Astrocyte of the hippocampus (primary cell): ENCODE data around the gene KCNN1.
"Not testable (repeated sequence)": the region's sequence is repeated elsewhere in the genome, so short reads cannot be mapped to it uniquely, and the experiment has no call there.

ENCODE experiments used
- DNase-seq: peaks from one replicate; pipeline ENCODE4 v3.0.0; 2011; ENCODE audit warnings: low read depth, low spot score

KCNN1 gene

DNA sequence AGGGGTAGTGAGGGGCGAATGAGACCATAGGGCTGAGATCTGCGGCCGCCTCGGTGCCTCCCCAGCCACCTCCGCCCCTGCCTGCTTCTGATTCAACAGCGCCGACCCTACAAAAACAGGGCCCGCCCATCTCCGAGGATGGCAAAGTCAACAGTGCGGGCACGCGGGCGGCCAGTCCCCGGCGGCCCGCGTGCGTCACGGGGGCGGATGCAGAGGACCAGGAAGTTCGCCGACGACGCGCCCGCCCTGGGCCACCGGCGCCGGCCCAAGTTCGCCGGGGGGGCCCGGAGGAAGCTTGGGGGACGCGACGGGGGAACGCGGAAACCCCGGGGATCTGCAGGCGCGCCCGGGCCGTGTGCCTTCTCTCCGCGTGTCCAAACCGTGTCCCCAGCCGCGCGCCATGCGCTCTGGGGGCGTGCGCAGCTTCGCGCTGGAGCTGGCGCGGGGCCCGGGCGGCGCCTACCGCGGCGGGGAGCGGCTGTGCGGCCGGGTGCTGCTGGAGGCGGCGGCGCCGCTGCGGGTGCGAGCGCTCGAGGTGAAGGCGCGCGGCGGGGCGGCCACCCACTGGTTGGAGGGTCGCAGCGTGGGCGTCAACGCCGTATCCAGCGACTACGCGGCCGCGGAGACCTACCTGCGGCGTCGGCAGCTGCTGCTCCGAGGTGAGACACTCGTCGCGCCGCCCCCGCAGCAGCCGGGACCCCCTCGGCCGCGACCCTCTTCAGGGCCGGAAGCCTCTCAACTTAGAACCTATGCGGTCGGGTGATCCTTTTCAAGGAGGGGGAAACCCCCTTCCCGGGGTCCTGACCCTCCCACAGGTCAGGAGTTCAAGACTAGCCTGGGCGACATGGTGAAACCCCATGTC, 34.2 kb downstream of the KCNN1 start:
- DNase-seq = peak; percentile 91

DNA sequence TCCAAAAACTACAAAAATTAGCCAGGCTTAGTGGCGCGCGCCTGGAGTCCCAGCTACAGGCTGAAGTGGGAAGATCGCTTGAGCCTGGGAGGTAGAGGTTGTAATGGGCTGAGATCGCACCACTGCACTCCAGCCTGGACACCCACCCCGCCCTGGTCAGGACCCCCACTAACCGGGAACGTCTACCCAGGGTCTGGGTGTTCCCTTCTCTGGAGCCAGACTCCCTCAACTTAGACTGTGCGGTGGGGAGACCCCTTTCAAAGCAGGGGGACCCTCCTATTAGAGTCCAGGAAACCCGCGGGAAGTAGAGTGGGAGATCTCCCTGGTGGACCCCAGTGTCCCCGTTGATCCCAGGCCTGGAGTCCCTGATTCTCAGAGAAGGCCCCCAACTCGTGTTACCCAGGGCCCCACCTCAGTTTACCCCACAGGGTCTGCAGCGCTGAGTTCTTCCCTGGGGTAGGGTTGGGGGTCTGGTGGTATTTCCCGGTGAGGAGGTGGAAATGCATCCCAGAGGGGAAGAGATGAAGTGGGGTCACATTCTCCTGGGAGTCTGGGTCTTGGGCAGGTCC, 35.0 kb downstream of the KCNN1 start:
- DNase-seq = no peak

DNA sequence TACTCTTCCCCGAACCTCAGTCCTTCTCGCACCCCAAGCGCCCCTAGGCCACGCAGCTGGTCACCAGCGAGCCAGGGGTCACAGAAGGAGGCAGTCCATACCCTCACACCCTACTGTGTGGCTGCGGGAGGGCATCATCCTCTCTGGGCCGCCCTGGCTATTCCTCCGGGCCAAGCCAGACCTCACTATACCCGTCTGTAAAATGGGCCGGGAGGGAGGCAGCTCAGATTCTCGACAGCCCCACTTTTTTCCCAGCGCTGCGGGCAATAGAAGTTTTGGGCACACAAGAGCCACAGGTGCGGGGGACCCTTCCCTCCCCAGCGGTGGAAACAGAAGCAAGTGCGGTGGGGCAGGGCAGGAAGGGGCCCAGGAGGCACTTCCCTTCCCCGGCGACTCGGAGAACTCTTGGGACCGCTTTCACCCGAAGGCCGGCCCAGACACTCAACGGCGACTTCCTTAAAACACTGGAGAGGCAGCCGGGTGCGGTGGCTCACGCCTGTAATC, 35.5 kb downstream of the KCNN1 start:
- DNase-seq = no peak

GRCh38 chr19:18005750-18006149, 38.8 kb downstream of the KCNN1 start:
- DNase-seq = not testable (repeated sequence)

DNA sequence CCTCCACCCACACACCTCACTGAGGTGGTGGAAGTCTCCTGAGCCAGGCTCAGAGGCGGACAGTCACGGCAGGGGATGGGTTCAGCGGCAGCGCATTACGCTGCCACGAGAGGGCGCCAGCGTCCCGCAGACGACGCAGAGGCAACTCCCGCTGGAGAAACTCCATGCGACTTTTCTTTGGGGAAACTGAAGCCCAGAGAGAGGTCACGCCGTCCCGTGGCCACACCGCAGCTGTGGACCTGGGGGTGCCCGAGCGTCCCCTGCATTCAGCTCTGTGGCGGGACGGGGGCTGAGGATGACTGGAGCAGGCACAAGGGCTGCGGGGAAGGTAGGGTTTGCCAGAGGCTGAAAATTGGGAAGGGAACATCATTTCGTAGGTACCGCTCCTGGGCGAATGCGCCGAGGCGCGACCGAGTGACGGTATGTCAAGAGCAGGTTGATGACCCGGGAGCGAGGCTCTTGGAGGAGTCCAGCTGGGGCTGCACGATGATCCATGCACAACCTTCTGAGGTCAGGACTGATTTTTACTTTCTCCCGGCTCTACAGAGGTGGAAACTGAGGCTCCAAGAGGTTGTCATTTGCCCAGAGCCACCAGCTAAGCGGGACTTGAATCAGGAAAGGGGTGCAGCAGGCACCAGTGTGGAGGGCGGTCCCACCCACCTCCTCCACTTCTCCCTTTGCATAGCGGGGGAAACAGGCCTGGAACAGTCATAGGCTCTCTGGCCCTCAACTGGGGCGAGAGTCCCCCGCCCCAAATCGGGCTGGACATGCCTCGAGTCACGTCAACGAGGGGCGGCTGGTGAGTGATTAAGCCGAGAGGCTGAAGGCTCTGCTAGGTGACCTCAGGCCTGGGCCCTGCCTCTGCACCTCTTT, 40.4 kb downstream of the KCNN1 start:
- peak; percentile 92 for DNase-seq

DNA sequence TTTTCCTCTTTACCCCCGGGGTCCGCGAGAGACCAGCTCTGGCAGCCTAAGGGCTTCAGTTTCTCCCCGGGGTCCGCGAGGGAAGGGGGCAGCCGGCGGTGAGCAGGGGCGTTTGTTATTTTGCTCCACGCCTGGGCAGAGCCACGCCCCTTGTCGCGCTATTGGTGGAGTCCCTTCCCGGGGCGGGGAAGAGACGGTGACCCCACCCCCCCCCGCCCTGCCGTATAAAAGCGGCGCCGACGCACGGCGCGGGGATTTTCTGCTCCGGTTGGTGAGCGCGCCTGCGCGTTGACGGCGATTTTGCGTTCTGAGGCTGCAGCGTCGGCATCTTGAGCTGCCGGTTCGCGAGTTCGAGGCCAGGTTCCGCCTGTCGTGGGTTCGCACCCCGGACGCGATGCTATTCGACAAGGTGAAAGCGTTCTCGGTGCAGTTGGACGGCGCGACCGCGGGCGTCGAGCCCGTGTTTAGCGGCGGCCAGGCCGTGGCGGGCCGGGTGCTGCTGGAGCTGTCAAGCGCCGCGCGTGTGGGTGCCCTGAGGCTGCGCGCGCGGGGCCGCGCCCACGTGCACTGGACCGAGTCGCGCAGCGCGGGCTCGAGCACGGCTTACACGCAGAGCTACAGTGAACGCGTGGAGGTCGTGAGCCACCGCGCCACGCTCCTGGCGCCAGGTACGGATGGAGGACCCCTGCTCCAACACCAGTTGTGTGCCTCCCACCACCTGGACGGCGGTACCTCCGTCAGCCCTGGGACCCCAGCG, 41.2 kb downstream of the KCNN1 start, which contains the start of gene ARRDC2:
Gene ARRDC2 (plus strand): TSS at position 254 of the 757 bp plus-strand sequence. CDS start 141 bp downstream, at position 395.
- DNase-seq = peak; percentile 97

DNA sequence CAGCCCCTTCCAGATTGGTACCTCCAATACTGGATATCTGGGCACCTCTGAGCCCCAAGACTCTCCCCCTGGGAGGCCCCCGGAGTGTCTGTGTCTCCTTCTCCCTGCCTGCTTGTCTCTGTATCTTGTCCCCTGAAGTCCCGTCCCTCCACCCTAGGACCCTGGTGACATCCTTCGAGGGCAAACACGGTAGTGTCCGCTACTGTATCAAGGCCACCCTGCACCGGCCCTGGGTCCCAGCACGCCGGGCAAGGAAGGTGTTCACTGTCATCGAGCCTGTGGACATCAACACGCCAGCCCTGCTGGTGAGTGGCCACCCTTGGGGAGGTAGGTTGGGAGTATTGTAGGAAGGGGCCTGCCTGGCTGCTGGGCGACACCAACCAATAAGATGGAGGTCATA, 41.9 kb downstream of the KCNN1 start:
- DNase-seq = no peak

DNA sequence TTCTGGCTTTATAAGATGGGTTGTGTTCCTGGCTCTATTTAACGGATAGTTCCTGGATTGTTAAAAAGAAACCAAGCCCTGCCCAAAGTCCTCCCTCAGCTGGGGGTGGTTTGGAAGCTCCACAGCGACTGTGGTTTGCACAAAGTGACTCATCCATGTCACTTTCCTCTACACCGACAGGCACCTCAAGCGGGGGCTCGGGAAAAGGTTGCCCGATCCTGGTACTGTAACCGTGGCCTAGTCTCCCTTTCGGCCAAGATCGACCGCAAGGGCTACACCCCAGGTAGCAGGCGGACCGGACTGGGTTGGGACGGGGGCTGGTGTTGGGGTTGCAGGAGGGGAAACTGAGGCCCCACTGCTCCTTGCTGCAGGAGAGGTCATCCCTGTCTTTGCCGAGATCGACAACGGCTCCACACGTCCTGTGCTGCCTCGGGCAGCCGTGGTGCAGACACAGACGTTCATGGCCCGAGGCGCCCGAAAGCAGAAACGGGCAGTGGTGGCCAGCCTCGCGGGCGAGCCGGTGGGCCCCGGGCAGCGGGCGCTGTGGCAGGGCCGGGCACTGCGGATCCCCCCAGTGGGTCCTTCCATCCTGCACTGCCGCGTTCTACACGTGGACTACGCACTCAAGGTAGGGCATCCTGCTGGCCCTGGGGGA, 42.6 kb downstream of the KCNN1 start:
- peak; percentile 49 for DNase-seq

DNA sequence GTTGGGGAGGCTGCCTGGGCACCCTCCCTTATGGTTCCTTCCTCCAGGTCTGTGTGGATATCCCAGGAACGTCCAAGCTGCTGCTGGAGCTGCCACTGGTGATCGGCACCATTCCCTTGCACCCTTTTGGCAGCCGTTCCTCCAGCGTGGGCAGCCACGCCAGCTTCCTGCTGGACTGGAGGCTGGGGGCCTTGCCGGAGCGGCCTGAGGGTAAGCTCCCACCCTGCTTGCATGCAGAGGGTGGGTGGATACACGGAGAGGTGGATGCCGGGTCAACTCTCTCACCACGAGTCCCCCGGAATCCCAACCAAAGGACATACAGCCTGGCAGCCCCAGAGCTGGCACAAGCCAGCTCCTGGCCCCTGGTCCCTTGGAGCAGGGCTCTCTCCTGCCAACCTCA, 43.2 kb downstream of the KCNN1 start:
- DNase-seq = no peak

- peak; percentile 60 for DNase-seq
These were observed 46.6 kb downstream of the KCNN1 start for GRCh38 chr19:18013210-18014111.

DNA sequence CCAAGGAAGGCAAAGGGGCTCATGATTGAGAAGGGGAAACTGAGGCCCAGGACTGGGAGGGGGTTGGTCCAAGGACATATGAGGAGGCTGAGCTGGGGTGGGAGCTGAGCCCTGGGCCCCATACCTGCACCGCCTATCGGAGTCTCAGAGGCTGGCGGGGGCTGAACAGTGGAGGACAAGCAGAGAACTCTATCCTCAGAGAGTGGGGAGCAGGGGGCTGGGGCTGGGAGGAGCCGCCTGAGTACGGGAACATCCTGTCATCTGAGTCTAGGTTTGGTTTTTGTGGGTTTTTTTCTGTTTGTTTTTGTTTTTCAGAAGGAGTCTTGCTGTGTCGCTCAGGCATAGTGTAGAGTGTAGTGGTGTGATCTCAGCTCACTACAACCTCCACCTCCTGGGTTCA, 47.3 kb downstream of the KCNN1 start:
- no peak for DNase-seq

DNA sequence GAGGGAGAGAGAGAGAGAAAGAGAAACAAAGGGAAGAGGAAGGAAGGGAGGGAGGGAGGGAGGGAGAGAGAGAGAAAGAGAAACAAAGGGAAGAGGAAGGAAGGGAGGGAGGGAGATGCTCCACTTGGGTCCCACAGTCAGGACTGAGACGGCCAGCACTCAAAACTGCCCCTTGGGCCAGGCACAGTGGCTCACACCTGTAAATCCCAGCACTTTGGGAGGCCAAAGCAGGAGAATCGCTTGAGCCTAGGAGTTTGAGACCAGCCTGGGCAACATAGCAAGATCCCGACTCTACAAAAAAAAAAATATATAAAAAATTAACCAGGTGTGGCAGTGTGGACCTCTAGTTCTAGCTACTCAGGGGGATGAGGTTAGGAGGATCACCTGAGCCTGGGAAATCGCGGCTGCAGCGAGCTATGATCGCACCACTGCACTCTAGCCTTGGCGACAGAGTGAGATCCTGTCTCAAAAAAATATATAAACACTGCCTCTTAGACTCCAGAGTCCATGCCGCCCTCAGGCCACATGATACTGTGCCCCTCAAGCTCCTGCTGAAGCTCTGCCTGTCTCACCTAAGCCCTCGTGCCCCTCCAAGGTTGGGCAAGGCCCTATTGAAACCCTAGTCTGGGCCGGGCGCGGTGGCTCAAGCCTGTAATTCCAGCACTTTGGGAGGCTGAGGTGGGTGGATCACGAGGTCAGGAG, 49.5 kb downstream of the KCNN1 start:
- no peak for DNase-seq

- DNase-seq = no peak
These were observed 50.6 kb downstream of the KCNN1 start for GRCh38 chr19:18017275-18018083.

GRCh38 chr19:18020212-18021085, 53.5 kb downstream of the KCNN1 start:
- DNase-seq = peak; percentile 87

DNA sequence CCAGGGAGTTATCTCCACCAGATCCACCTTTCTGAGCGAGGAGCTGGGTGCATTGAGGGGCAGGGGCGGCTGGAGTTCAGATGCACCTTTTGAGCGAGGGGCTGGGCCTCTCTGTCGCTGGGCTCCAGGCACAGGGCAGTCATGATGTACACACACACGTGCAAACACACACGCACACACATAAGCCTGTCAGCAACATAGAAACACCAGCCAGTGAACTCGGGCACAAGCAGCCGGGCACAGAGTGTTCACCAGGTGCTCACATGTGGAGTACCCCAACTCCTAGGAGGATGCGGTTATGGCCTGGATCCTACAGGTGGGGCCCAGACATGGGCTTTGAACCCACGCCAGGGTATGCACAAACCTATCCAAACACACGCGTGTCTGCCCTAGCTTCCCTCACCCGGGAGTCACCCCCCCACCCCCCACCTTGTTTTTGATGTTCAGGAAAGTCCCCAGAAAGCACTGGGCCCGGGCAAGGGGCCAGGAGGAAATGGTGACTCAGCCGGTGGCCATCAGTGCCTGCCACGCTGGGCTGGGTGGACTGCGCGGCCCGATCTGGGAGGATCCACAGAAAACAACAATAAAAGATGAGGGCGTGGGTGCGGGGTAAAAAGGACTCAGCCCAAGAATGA, 54.3 kb downstream of the KCNN1 start:
- peak; percentile 96 for DNase-seq

GRCh38 chr19:18023622-18024251, 56.8 kb downstream of the KCNN1 start:
- DNase-seq = no peak
